CD14-positive monocyte (primary cell): Measurements from ENCODE around the gene ADRB1. TPM values are rescaled to one million over a fixed set of nuclear protein-coding genes. Genes with fewer than 3 reads are reported as not detected.

Experiments used
- DNase-seq, 3 donors: peaks; one replicate each; pipeline ENCODE4 v3.0.0-alpha.2; 2011 to 2022
- H2AFZ ChIP-seq: 2 replicates; pipeline ENCODE4 v1.6.0; 2012; ENCODE audit warnings: mild to moderate bottlenecking, low read depth, low read length, inconsistent platforms; ENCODE audit not compliant: insufficient read depth, poor library complexity, severe bottlenecking
- H3K27ac ChIP-seq, 2 donors: 1 replicate in 1 of 2; 2 replicates in 1 of 2; pipeline ENCODE4 v1.5.1; 2012 to 2013; ENCODE audit warnings: low read length in 2 of 2, control low read depth in 1 of 2, inconsistent platforms in 1 of 2, low read depth in 1 of 2, mild to moderate bottlenecking in 1 of 2
- H3K27me3 ChIP-seq, 2 donors: one replicate each; pipeline versions ENCODE4 v1.6.0 to v1.6.1; 2011 to 2013; ENCODE audit warnings: low read length in 2 of 2; ENCODE audit not compliant: control insufficient read depth in 2 of 2, insufficient read depth in 2 of 2
- H3K36me3 ChIP-seq, 2 donors: replicated peaks in 1 of 2; 1 replicate in 1 of 2; 2 replicates in 1 of 2; pipeline versions ENCODE4 v1.5.1 to v1.6.1; 2012 to 2013; ENCODE audit warnings: low read length in 2 of 2, control low read depth in 1 of 2, inconsistent platforms in 1 of 2, mild to moderate bottlenecking in 1 of 2; ENCODE audit not compliant: insufficient read depth in 2 of 2, control insufficient read depth in 1 of 2
- H3K4me1 ChIP-seq, 2 donors: 1 replicate in 1 of 2; 2 replicates in 1 of 2; pipeline versions ENCODE4 v1.5.1 to v1.6.1; 2012 to 2013; ENCODE audit warnings: low read length in 2 of 2, control low read depth in 1 of 2, inconsistent platforms in 1 of 2, mild to moderate bottlenecking in 1 of 2, moderate library complexity in 1 of 2; ENCODE audit not compliant: insufficient read depth in 2 of 2, control insufficient read depth in 1 of 2
- H3K4me2 ChIP-seq: replicated peaks from 2 replicates; pipeline ENCODE3; 2012; ENCODE audit warnings: low read length, moderate library complexity, mild to moderate bottlenecking; ENCODE audit not compliant: poor library complexity, severe bottlenecking; ENCODE audit errors: extremely low read depth
- H3K4me3 ChIP-seq, 3 experiments: fragments of 200-600 bp in 1 of 3; sonication (generic) in 1 of 3; replicated peaks in 1 of 3; 1 replicate in 2 of 3; 2 replicates in 1 of 3; pipeline ENCODE4 v1.5.1; 2011 to 2013; ENCODE audit warnings: low read length in 3 of 3, mild to moderate bottlenecking in 3 of 3, control low read depth in 2 of 3, low read depth in 2 of 3, inconsistent platforms in 1 of 3, moderate library complexity in 1 of 3
- H3K79me2 ChIP-seq: 2 replicates; pipeline ENCODE4 v1.6.0; 2012; ENCODE audit warnings: mild to moderate bottlenecking, control low read depth, inconsistent platforms, low read length, moderate library complexity; ENCODE audit not compliant: insufficient read depth
- H3K9ac ChIP-seq: 2 replicates; pipeline ENCODE4 v1.6.0; 2017; ENCODE audit warnings: low read length, mild to moderate bottlenecking; ENCODE audit not compliant: insufficient read depth, poor library complexity, severe bottlenecking
- H3K9me3 ChIP-seq, 2 donors: replicated peaks in 1 of 2; 1 replicate in 1 of 2; 2 replicates in 1 of 2; pipeline versions ENCODE4 v1.5.1 to v1.6.1; 2012 to 2013; ENCODE audit warnings: low read length in 2 of 2, control low read depth in 1 of 2; ENCODE audit not compliant: control insufficient read depth in 1 of 2, insufficient read depth in 1 of 2
- H4K20me1 ChIP-seq: 2 replicates; pipeline ENCODE4 v1.6.0; 2012; ENCODE audit warnings: mild to moderate bottlenecking, low read length, control low read depth, moderate library complexity; ENCODE audit not compliant: insufficient read depth
- H3K27ac Mint-ChIP-seq, 7 donors: one replicate each; pipeline ENCODE4 v1.8.0; 2020; ENCODE audit warnings: mild to moderate bottlenecking in 7 of 7, mixed read lengths in 7 of 7, moderate library complexity in 6 of 7, inconsistent platforms in 2 of 7
- H3K27me3 Mint-ChIP-seq, 3 donors: one replicate each; pipeline ENCODE4 v1.8.0; 2021 to 2022; ENCODE audit warnings: low read depth in 3 of 3, mild to moderate bottlenecking in 3 of 3, mixed read lengths in 3 of 3, moderate library complexity in 3 of 3, inconsistent platforms in 1 of 3
- H3K36me3 Mint-ChIP-seq, 2 donors: one replicate each; pipeline ENCODE4 v1.8.0; 2020; ENCODE audit warnings: mixed read lengths in 2 of 2, inconsistent platforms in 1 of 2, mild to moderate bottlenecking in 1 of 2
- H3K4me1 Mint-ChIP-seq: one replicate; pipeline ENCODE4 v1.8.0; 2020; ENCODE audit warnings: mild to moderate bottlenecking, mixed read lengths
- H3K4me3 Mint-ChIP-seq, 2 donors: one replicate each; pipeline ENCODE4 v1.8.0; 2020; ENCODE audit warnings: mild to moderate bottlenecking in 2 of 2, mixed read lengths in 2 of 2, moderate library complexity in 1 of 2
- H3K9me3 Mint-ChIP-seq, 7 donors: one replicate each; pipeline ENCODE4 v1.8.0; 2020 to 2022; ENCODE audit warnings: mixed read lengths in 7 of 7, mild to moderate bottlenecking in 6 of 7, moderate library complexity in 6 of 7, inconsistent platforms in 2 of 7
- WGBS: methylation state at CpG from one replicate; pipeline ENCODE4 v1.1.5; 2013; ENCODE audit warnings: missing lambda C conversion rate; ENCODE audit not compliant: insufficient coverage; 5-methylcytosine and 5-hydroxymethylcytosine counted together
- intact Hi-C, 2 donors: fragments of 100-400 bp; cut with micrococcal nuclease; formaldehyde crosslinking; loops; one replicate each; pipeline versions ENCODE4 v1.15.0 to v1.15.1; 2023
- polyA plus RNA-seq, 3 donors: library from polyadenylated mRNA; depleted of rRNA in 1 of 3; unstranded in 2 of 3; stranded (reverse) in 1 of 3; fragments of 300-500 nt in 2 of 3; fragments of >200 nt in 1 of 3; fragmentation: Illumina TruSeq in 2 of 3; gene quantifications; 1 replicate in 2 of 3; 2 replicates in 1 of 3; pipeline ENCODE4 v1.2.3, GENCODE V29; 2012 to 2021
- TF ChIP-seq, protein P1 (sequence below): fragments of 200-600 bp; IDR thresholded peaks from one replicate; pipeline ENCODE4 v1.8.0; 2022; ENCODE audit warnings: antibody characterized with exemption, mild to moderate bottlenecking

Gene ADRB1
- polyA plus RNA-seq, 3 donors: 0.05 to 3.4 TPM; not detected in 1

DNA sequence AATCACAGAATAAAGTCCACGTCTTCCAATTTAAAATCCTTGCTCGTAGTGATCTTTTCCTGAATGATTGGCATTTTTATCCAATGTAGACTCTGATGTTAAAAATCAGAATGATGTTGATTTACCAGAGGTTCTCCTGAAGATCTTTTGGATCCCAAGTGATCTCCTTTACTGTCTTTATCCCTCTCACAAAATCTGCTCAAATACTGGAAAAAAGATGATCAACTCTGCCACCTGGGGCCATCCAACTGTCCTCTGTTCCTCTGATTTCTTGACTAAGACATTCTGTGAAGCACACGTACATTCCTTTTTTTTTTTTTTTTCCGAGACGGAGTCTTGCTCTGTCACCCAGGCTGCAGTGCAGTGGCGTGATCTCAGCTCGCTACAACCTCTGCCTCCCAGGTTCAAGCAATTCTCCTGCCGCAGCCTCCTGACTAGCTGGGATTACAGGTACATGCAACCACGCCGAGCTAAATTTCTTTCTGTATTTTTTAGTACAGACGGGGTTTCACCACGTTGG is 18.0 kb upstream of the ADRB1 start:
- Histone ChIP-seq H3K4me2 (peak overlapping the region; percentile 60), H3K79me2 (no peaks in the 10 kb centered on the region), H3K36me3 (no peaks in the 10 kb centered on the region), H3K9ac (no peak overlapping the region), H3K27ac (peak overlapping the region in 1 of 2 donors; percentile 39), H4K20me1 (no peaks in the 10 kb centered on the region), H2AFZ (no peak overlapping the region), H3K4me3 (peak overlapping the region in 1 of 3 experiments; percentile 63), H3K9me3 (no peaks in the 10 kb centered on the region), H3K4me1 (peaks cover 49 to 74% of the 10 kb centered on the region in 2 donors), H3K27me3 (no peaks in the 10 kb centered on the region)
- no peak for DNase-seq
- Mint-ChIP-seq H3K27ac (peak overlapping the region; percentile 75 to 95 (median 87)), H3K4me1 (peaks cover 72% of the 10 kb centered on the region), H3K4me3 (peak overlapping the region; percentile 32 to 83), H3K9me3 (peaks cover 0 to 2% (median 0%) of the 10 kb centered on the region in 7 donors), H3K27me3 (peaks cover 0 to 5% (median 4%) of the 10 kb centered on the region in 3 donors), H3K36me3 (peaks cover 0 to 2% of the 10 kb centered on the region in 2 donors)
- intact Hi-C loops: loop anchor here in 1 of 2 donors (5.0 kb wide), 1 partner anchor 33 kb away; no protein-coding TSS in a partner anchor
- TF ChIP-seq, protein P1, sequence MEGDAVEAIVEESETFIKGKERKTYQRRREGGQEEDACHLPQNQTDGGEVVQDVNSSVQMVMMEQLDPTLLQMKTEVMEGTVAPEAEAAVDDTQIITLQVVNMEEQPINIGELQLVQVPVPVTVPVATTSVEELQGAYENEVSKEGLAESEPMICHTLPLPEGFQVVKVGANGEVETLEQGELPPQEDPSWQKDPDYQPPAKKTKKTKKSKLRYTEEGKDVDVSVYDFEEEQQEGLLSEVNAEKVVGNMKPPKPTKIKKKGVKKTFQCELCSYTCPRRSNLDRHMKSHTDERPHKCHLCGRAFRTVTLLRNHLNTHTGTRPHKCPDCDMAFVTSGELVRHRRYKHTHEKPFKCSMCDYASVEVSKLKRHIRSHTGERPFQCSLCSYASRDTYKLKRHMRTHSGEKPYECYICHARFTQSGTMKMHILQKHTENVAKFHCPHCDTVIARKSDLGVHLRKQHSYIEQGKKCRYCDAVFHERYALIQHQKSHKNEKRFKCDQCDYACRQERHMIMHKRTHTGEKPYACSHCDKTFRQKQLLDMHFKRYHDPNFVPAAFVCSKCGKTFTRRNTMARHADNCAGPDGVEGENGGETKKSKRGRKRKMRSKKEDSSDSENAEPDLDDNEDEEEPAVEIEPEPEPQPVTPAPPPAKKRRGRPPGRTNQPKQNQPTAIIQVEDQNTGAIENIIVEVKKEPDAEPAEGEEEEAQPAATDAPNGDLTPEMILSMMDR: no peak
- 68% methylated on average over 10 of the region's 12 CpGs for WGBS

DNA sequence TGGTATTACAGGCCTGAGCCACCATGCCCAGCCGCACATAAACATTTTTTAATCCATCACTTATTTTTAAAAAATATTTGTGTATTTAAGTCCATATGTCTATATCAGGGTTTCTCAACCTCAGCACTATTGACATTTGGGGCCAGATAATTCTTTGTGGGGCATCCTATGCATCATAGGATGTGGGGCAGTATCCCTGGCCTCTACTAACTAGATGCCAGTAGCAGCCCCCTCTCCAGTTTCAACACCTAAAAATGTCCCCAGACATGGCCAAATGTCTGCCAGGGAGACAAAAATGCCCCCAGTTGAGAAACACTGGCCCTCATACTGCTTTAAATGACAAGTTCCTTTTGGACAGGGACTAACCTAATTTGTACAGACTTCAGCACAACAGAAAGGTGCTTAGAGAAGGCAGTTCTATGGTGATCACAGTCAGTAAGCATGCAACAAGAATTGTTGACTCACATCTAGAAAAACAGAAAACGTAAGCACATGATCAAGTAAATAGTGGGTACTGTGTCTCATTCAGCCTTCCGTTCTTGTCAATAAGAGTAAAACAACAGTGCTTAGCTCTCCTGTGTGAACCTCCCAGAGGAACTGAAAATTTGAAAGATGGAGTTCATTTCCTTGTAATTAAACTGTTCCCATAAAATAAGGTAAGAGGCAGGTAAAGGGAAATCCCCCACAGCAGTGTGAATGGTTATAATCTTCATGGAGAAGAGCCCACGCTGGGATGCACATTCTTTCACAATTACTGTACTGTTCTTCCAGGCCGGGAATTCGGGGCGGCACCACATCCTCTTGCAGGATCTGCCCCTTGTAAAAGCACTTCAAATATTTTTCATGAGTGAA is 17.3 kb upstream of the ADRB1 start:
- WGBS: no CpG with 5 or more reads among the region's 7 CpGs
- peak overlapping the region in 5 of 7 donors; percentile 80 to 95 (median 94) for H3K27ac Mint-ChIP-seq
- H3K27me3 Mint-ChIP-seq: peaks cover 0 to 5% (median 3%) of the 10 kb centered on the region in 3 donors
- H3K9me3 Mint-ChIP-seq: peaks cover 0 to 2% (median 0%) of the 10 kb centered on the region in 7 donors
- peak overlapping the region in 1 of 2 donors; percentile 30 for H3K4me3 Mint-ChIP-seq
- peaks cover 0 to 2% of the 10 kb centered on the region in 2 donors for H3K36me3 Mint-ChIP-seq
- Histone ChIP-seq H3K9me3 (no peaks in the 10 kb centered on the region), H4K20me1 (no peaks in the 10 kb centered on the region), H3K4me1 (peaks cover 47 to 74% of the 10 kb centered on the region in 2 donors), H2AFZ (no peak overlapping the region), H3K79me2 (no peaks in the 10 kb centered on the region), H3K4me2 (peak overlapping the region; percentile 60), H3K9ac (no peak overlapping the region), H3K27me3 (no peaks in the 10 kb centered on the region), H3K27ac (no peak overlapping the region), H3K4me3 (no peak overlapping the region), H3K36me3 (no peaks in the 10 kb centered on the region)
- DNase-seq: peak in 2 of 3 donors; percentile 46 to 76
- TF ChIP-seq, protein P1: no peak
- H3K4me1 Mint-ChIP-seq: peaks cover 72% of the 10 kb centered on the region
- intact Hi-C loops: loop anchor here in 1 of 2 donors (5.0 kb wide), 1 partner anchor 34 kb away; no protein-coding TSS in a partner anchor
